ENCODE data around the gene MMP1.
"Not testable (repeated sequence)": the region's sequence is repeated elsewhere in the genome, so short reads cannot be mapped to it uniquely, and the experiment has no call there.

The MMP1 gene

DNA sequence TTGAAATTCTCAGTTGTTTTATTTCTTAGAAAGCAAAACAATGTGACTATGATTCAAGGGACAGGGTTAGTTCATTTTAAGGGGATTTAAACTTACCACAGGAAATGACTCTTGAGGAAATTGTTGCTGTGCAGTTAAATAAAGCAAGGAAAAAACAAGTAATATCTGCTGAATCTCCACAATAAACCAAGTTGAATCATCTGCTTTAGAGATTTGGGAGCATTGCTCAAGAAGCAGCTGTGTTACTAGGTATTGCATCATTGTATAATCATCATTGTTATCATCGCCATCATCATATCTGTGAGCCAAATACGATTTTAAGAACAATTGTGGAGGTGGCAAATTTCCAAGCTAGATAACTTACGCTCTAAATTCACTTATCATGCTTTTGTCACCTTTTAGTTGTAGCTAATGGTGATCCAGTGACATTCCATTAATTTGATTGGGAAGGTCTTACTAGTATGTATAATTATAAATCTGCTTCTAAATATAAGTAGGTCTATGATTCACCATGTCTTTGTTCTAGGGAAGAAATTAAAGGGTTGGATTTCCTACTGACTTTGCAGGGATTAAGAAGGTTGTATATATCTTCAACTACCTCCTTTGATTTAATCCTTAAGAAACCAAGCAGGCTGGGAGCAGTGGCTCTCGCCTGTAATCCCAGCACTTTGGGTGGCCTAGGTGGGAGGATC is 37.5 kb downstream of the MMP1 start:
- DNase-seq (ENCODE audit: low spot score), result peak; percentile 98

DNA sequence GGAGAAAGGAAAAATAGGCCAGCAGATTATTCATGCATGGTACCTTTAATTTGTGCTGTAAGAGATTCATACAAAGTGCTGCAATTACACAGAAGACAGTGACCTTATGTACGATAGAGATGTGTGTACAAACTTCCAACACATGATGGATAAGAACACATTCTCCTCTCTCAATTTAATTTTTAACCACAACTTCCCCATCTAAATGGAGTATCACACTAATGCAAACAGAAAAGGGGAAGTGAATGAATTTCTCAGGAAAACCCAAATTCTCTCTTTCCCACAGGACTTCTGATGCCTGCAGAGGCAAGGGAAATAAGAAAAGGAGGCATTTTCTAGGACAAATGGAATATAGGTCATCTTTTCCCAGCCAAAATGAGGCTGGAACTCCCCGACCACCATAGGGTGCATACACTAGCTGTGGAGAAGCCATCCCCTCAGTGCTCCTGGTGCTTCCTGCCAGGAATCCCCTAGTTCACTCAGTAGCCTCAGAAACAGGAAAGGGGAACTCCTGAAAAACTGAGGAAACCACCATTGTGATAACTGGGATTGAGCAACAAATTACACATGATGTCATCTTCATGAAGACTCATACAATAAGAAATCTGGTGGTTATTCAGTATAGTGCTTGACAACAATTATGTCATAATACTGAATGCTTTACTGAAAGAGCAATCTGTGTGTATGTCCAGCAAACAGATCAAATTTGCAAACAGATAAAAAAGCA is 40.0 kb downstream of the MMP1 start:
- DNase-seq (ENCODE audit: low spot score), result no peak

DNA sequence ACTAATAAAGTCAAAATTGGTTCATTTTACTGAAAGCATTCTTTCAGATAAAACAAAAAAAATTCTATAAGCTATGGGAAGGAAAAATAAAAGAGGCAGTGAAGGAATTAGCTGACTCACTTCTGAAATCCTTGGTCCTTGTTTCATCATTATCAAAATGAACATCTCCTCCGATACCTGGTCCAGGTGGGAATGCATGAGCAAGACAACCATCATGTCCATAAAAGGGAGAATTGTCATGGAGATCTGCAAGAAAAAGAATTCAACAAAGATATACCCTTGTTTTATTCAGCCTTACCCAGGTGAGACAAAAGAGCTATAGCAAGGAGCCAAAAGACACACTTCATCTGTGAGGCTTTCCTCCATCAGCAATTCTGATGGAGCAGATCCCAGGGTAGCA is 44.7 kb downstream of the MMP1 start:
- DNase-seq (ENCODE audit: low spot score), result no peak

DNA sequence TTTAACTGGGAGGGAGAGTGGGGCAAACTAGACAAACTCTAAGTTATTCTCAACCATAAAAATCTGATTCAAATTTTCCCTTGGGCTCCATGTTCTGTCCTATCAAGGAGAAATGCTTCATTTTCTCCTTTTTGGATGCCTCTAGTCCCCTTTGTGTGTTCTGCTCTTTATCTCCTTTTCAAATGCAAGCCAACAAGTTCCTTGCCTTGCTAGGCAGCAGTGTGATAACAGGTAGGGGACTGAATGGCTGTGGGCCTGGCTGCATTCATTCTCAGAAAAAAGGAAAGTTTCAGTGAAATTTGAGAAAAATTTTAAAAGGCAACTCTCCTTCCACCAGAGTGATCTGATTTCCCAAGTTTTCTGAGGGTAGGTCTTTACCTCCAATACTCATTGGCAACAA is 46.3 kb downstream of the MMP1 start:
- no peak for DNase-seq (ENCODE audit: low spot score)

DNA sequence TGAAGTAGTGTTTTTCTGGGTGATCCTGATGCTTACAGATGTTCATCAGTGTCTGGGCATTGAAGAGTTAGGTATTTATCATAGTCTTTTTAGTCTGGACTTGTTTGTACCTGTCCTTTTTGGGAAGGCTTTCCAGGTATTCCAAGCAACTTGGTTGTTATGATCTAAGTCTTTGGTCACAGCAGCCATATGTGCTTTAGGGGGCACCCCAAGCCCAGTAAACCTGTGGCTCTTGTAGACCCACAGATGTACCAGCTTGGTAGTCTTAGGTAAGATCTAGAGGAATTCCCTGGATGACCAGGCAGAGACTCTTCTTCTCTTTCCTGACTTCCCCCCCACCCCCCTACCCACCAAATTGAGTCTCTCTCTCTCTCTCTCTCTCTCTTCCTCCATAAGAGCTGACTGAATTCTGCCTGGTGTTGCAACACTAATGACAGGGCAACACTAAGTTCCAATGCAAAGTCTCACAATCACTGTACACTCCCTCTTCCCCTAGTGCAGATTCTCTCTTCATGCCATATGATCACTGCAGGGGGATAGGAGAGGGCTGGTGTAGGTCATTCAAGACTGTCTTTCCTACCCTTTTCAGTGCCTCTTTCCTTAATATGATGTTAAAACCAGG is 48.7 kb downstream of the MMP1 start:
- DNase-seq (ENCODE audit: low spot score), result no peak

DNA sequence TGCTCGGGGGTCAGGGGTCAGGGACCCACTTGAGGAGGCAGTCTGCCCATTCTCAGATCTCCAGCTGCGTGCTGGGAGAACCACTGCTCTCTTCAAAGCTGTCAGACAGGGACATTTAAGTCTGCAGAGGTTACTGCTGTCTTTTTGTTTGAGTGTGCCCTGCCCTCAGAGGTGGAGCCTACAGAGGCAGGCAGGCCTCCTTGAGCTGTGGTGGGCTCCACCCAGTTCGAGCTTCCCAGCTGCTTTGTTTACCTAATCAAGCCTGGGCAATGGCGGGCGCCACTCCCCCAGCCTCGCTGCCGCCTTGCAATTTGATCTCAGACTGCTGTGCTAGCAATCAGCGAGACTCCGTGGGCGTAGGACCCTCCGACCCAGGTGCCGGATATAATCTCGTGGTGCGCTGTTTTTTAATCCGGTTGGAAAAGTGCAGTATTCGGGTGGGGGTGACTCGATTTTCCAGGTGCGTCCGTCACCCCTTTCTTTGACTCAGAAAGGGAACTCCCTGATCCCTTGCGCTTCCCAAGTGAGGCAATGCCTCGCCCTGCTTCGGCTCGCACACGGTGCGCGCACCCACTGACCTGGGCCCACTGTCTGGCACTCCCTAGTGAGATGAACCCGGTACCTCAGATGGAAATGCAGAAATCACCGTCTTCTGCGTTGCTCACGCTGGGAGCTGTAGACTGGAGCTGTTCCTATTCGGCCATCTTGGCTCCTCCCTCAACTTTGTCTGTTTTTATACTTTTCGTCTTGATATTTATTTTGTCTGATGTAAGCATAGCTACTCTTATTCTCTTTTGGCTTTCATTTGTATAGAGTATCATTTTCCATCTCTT is 51.0 kb downstream of the MMP1 start:
- DNase-seq (ENCODE audit: low spot score), result not testable (repeated sequence)

Measured in kidney capillary endothelial cell (primary cell).